Vagina (tissue), 1 donor: ENCODE results near the gene RPS6KB1. TPM values are rescaled to one million over a fixed set of nuclear protein-coding genes. Genes with fewer than 3 reads are reported as not detected.

Source experiments
- small RNA-seq: library from RNA; depleted of rRNA; stranded (forward); fragments of <200 nt; gene quantifications from one replicate; pipeline ENCODE3, GENCODE V24; 2016
- total RNA-seq: library from RNA; depleted of rRNA; stranded (reverse); fragments of >200 nt; gene quantifications from one replicate; pipeline ENCODE4 v1.2.3, GENCODE V29; 2016

RPS6KB1 gene
- total RNA-seq, 1 donor from 2014 or later: 96.7 TPM

Small RNAs within 50 kb of the gene (small RNA-seq; reads per million reads assigned to genes)
- not detected for gene RNU6-450P
- gene RPS29P21: not detected

Other genes with a start within 250 kb of the RPS6KB1 start
- 43.0 TPM for gene PTRH2, start 185.7 kb upstream of the RPS6KB1 start, total RNA-seq
- gene VMP1, start 185.5 kb upstream of the RPS6KB1 start, total RNA-seq: 380 TPM
- gene TUBD1, start 178 bp upstream of the RPS6KB1 start, total RNA-seq: 16.2 TPM
- gene RNFT1, start 71.6 kb downstream of the RPS6KB1 start, total RNA-seq: 13.0 TPM
- gene HEATR6, start 185.8 kb downstream of the RPS6KB1 start, total RNA-seq: 27.3 TPM